K562 (cell line): ENCODE data around the gene ITPR3. TPM values are rescaled to one million over a fixed set of nuclear protein-coding genes. Genes with fewer than 3 reads are reported as not detected.
A peak's percentile ranks its signal among the peaks of the same experiment; 100 is the strongest.

Experiments used
- ATAC-seq: fragments of 200-7000 bp; cut with Tn5 transposase; 3 replicates; pipeline ENCODE4 v1.9.1; 2020; ENCODE audit warnings: moderate library complexity
- BruUV-seq: library from RNA; stranded (reverse); fragments of 400-500 nt; replicated peaks from 2 replicates; lab custom pipeline; 2021; lab: Mats Ljungman, UMichigan
- CTCF ChIA-PET: fragments of 300-600 bp; formaldehyde crosslinking; extraction: SDS; loops from one replicate; lab custom pipeline; 2021; ENCODE audit warnings: low intra/inter-chr PET ratio; lab: Yijun Ruan, JAX
- POLR2A ChIA-PET: fragments of 300-600, 350-650 bp; sonication (Branson Sonifier 250); formaldehyde crosslinking; extraction: SDS; loops from one replicate; lab custom pipeline; 2021; ENCODE audit warnings: antibody characterized with exemption, inconsistent platforms; lab: Yijun Ruan, JAX
- DNase-seq, 4 experiments: peaks; one replicate each; pipeline versions ENCODE4 v3.0.0 to v3.0.0-alpha.2; 2011 to 2018; ENCODE audit warnings: low spot score in 3 of 4, mixed read lengths in 3 of 4; ENCODE audit errors: extremely low read depth in 1 of 4
- FAIRE-seq: peaks from 2 replicates; lab custom pipeline; 2011; peaks lifted over from hg19 to GRCh38; lab: Jason Lieb, UNC
- H2AFZ ChIP-seq: 2 replicates; pipeline ENCODE4 v1.6.0; 2011; ENCODE audit warnings: low read depth, low read length, control low read depth, inconsistent platforms
- H3K27ac ChIP-seq: fragments of 200-600 bp; 3 replicates; pipeline ENCODE4 v1.8.0; 2011; ENCODE audit warnings: low read depth, mild to moderate bottlenecking, control low read depth, inconsistent platforms, low read length, moderate library complexity, mixed read lengths; ENCODE audit errors: extremely low read depth
- H3K27me3 ChIP-seq, 2 experiments: fragments of 300-600 bp in 1 of 2; 2 replicates in 1 of 2; 3 replicates in 1 of 2; pipeline versions ENCODE4 v1.6.0 to v1.8.0; 2011; ENCODE audit warnings: inconsistent platforms in 2 of 2, low read length in 2 of 2, mild to moderate bottlenecking in 1 of 2, mixed read lengths in 1 of 2, moderate library complexity in 1 of 2; ENCODE audit not compliant: control insufficient read depth in 2 of 2, insufficient read depth in 2 of 2
- H3K36me3 ChIP-seq: fragments of 300-600 bp; 3 replicates; pipeline ENCODE4 v1.8.0; 2011; ENCODE audit warnings: mild to moderate bottlenecking, low read length, inconsistent platforms; ENCODE audit not compliant: control insufficient read depth, insufficient read depth
- H3K4me1 ChIP-seq, 2 experiments: fragments of 200-600 bp in 1 of 2; replicated peaks in 1 of 2; 2 replicates in 1 of 2; 3 replicates in 1 of 2; pipeline versions ENCODE4 v1.5.1 to v1.8.0; 2011; ENCODE audit warnings: inconsistent platforms in 2 of 2, low read length in 2 of 2, mild to moderate bottlenecking in 1 of 2, mixed read lengths in 1 of 2, moderate library complexity in 1 of 2; ENCODE audit not compliant: control insufficient read depth in 2 of 2, insufficient read depth in 2 of 2
- H3K4me2 ChIP-seq: 2 replicates; pipeline ENCODE4 v1.6.1; 2011; ENCODE audit warnings: low read length, control low read depth, inconsistent platforms, mixed read lengths; ENCODE audit not compliant: insufficient read depth
- H3K4me3 ChIP-seq: fragments of 200-600 bp; sonication (generic), shearing (Covaris generic); 2 replicates; pipeline ENCODE4 v1.5.1; 2016; ENCODE audit warnings: control low read depth, inconsistent platforms
- H3K79me2 ChIP-seq: fragments of 200-600 bp; 3 replicates; pipeline ENCODE4 v1.8.0; 2011; ENCODE audit warnings: low read length, inconsistent platforms; ENCODE audit not compliant: control insufficient read depth, insufficient read depth
- H3K9ac ChIP-seq, 2 experiments: 2 replicates each; pipeline versions ENCODE4 v1.6.0 to v1.6.1; 2011; ENCODE audit warnings: low read depth in 2 of 2, low read length in 2 of 2, control low read depth in 1 of 2, inconsistent platforms in 1 of 2, mild to moderate bottlenecking in 1 of 2, mixed read lengths in 1 of 2; ENCODE audit not compliant: insufficient read depth in 1 of 2
- H3K9me1 ChIP-seq: one replicate; pipeline ENCODE4 v1.6.0; 2011; ENCODE audit warnings: inconsistent platforms, mild to moderate bottlenecking, low read length, moderate library complexity; ENCODE audit not compliant: control insufficient read depth, insufficient read depth
- H3K9me3 ChIP-seq: replicated peaks from 2 replicates; pipeline ENCODE4 v1.5.1; 2011; ENCODE audit warnings: low read depth, low read length, inconsistent platforms; ENCODE audit not compliant: control insufficient read depth, insufficient read depth
- H4K20me1 ChIP-seq: replicated peaks from 2 replicates; pipeline ENCODE4 v1.6.1; 2011; ENCODE audit warnings: low read length, inconsistent platforms, mixed read lengths; ENCODE audit not compliant: control insufficient read depth, insufficient read depth
- FOSL1 ChIP-seq: fragments of 200-800 bp; sonication (Bioruptor generic); conservative IDR thresholded peaks from 2 replicates; pipeline ENCODE4 v1.6.1; 2016; ENCODE audit warnings: missing genetic modification characterization, missing compliant biosample characterization
- TFAM ChIP-seq: fragments of 250-450 bp; sonication (Bioruptor Pico); conservative IDR thresholded peaks from 2 replicates; pipeline ENCODE4 v1.5.0; 2021; ENCODE audit warnings: mild to moderate bottlenecking, moderate library complexity
- ZNF766 ChIP-seq: fragments of 200-800 bp; sonication (Bioruptor generic); conservative IDR thresholded peaks from 2 replicates; pipeline ENCODE4 v1.6.1; 2016; ENCODE audit warnings: missing genetic modification characterization, missing compliant biosample characterization
- WGBS: fragments of 100-300 bp; shearing (Covaris generic); methylation state at CpG from one replicate; pipeline ENCODE4 v1.1.6; 2016; ENCODE audit warnings: low coverage, mixed read lengths; ENCODE audit not compliant: insufficient coverage; ENCODE audit errors: missing lambda C conversion rate; 5-methylcytosine and 5-hydroxymethylcytosine counted together
- in situ Hi-C: fragments of 300-500 bp; cut with MboI; formaldehyde crosslinking; loops from 4 replicates; pipeline ENCODE4 v1.15.0; 2018; ENCODE audit warnings: inconsistent platforms, mixed read lengths
- intact Hi-C: fragments of 100-400 bp; cut with micrococcal nuclease; formaldehyde crosslinking; loops from 2 replicates; pipeline ENCODE4 v1.14.2; 2022
- polyA plus RNA-seq, 8 experiments: library from polyadenylated mRNA; depleted of rRNA in 4 of 8; stranded (reverse) in 5 of 8; unstranded in 3 of 8; fragments of >200 nt; fragmentation: Nextera tagmentation in 2 of 8; fragmentation: Illumina TruSeq in 1 of 8; extraction: Ambion mirVana in 2 of 8; extraction: Trizol in 1 of 8; gene quantifications; 2 replicates each; pipeline versions ENCODE4 v1.2.1 to v1.2.3, GENCODE V29; 2011 to 2014; ENCODE audit warnings: inconsistent platforms in 1 of 8, missing spikeins in 1 of 8
- total RNA-seq, 7 experiments: library from RNA; depleted of rRNA in 6 of 7; stranded (reverse); fragments of >200 nt in 6 of 7; fragmentation: Illumina TruSeq in 2 of 7; extraction: Trizol in 2 of 7; gene quantifications; 2 replicates each; pipeline versions ENCODE4 v1.2.1 to v1.2.3, GENCODE V29; 2011 to 2021; ENCODE audit warnings: low replicate concordance in 1 of 7
- TF ChIP-seq, protein P1 (sequence below): fragments of 250-450 bp; sonication (Bioruptor Pico); IDR thresholded peaks from 2 replicates; pipeline ENCODE4 v1.5.0; 2021
- TF ChIP-seq, protein P2 (sequence below): fragments of 450-650 bp; IDR thresholded peaks from 2 replicates; pipeline ENCODE4 v1.6.1; 2018; ENCODE audit not compliant: partially characterized antibody

The ITPR3 gene
- total and polyA plus RNA-seq, 9 of the 15 experiments (the other 6 are each of a cell fraction or from before 2014, with no cell fraction given), result 0.39 to 35.7 (median 13.2) TPM

DNA sequence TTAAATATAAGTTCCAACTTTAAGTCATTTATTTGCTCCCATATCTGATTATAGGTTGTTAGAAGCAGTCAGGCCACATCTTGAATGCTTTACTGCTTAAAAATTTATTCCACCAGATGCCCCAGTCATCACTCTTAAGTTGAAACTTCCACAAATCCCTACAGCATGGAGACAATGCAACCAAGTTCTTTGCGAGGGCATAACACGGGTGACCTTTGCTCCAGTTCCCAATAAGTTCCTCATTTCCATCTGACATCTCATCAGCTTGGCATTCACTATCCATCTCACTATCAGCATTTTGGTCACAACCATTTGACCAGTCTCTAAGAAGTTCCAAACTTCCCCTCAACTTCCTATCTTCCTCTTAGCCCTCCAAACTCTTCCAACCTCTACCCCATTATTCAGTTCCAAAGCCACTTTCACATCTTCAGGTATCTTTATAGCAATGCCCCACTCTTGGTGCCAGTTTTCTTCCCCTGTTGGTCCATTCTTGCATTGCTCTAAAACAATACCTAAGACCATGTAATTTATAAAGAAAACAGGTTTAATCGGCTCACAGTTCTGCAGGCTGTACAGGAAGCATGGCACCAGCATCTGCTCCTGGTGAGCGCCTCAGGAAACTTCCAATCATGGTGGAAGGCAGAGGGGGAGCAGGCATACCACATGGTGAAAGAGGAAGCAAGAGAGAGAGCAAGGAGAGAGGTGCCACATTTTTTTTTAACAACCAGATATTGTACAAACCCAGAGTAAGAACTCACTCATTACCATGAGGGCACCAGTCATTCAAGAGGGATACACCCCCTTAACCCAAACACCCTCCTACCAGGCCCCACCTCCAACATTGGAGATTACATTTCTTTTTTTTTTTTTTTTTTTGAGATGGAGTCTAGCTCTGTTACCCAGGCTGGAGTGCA, 15.9 kb upstream of the ITPR3 start:
- Histone ChIP-seq H3K4me3 (no peak overlapping the region), H2AFZ (no peak overlapping the region), H3K27me3 (peaks cover 12 to 23% of the 10 kb centered on the region in 2 experiments), H3K4me2 (no peak overlapping the region), H3K9me1 (no peaks in the 10 kb centered on the region), H3K9me3 (no peaks in the 10 kb centered on the region), H3K36me3 (no peaks in the 10 kb centered on the region), H3K9ac (no peak overlapping the region), H3K27ac (no peak overlapping the region), H3K79me2 (no peaks in the 10 kb centered on the region), H4K20me1 (no peaks in the 10 kb centered on the region), H3K4me1 (peaks cover 13% of the 10 kb centered on the region in 2 experiments; a peak in 3 of 5 replicates)
- no peak for FAIRE-seq
- intact Hi-C loops, result no loop called here
- no TSS peak for BruUV-seq
- ChIA-PET POLR2A (interaction anchor here (0.7 to 1.6 kb wide), 2 partner anchors 9 to 17 kb away, joined by 3 to 5 read pairs; no protein-coding TSS in a partner anchor), CTCF (no interaction called here)
- no peak for DNase-seq
- ATAC-seq, result no peak
- in situ Hi-C loops, result no loop called here
- TF ChIP-seq, protein P1, sequence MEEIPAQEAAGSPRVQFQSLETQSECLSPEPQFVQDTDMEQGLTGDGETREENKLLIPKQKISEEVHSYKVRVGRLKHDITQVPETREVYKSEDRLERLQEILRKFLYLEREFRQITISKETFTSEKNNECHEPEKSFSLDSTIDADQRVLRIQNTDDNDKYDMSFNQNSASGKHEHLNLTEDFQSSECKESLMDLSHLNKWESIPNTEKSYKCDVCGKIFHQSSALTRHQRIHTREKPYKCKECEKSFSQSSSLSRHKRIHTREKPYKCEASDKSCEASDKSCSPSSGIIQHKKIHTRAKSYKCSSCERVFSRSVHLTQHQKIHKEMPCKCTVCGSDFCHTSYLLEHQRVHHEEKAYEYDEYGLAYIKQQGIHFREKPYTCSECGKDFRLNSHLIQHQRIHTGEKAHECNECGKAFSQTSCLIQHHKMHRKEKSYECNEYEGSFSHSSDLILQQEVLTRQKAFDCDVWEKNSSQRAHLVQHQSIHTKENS (CRISPR knock-in tag), result no peak
- TF ChIP-seq TFAM (CRISPR knock-in tag), result no peak
- TF ChIP-seq, protein P2, sequence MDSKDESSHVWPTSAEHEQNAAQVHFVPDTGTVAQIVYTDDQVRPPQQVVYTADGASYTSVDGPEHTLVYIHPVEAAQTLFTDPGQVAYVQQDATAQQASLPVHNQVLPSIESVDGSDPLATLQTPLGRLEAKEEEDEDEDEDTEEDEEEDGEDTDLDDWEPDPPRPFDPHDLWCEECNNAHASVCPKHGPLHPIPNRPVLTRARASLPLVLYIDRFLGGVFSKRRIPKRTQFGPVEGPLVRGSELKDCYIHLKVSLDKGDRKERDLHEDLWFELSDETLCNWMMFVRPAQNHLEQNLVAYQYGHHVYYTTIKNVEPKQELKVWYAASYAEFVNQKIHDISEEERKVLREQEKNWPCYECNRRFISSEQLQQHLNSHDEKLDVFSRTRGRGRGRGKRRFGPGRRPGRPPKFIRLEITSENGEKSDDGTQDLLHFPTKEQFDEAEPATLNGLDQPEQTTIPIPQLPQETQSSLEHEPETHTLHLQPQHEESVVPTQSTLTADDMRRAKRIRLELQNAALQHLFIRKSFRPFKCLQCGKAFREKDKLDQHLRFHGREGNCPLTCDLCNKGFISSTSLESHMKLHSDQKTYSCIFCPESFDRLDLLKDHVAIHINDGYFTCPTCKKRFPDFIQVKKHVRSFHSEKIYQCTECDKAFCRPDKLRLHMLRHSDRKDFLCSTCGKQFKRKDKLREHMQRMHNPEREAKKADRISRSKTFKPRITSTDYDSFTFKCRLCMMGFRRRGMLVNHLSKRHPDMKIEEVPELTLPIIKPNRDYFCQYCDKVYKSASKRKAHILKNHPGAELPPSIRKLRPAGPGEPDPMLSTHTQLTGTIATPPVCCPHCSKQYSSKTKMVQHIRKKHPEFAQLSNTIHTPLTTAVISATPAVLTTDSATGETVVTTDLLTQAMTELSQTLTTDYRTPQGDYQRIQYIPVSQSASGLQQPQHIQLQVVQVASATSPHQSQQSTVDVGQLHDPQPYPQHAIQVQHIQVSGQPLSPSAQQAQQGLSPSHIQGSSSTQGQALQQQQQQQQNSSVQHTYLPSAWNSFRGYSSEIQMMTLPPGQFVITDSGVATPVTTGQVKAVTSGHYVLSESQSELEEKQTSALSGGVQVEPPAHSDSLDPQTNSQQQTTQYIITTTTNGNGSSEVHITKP, result peak; percentile 73
- TF ChIP-seq FOSL1 (tag), result peak; percentile 50
- TF ChIP-seq ZNF766 (CRISPR knock-in tag), result peak; percentile 93
- WGBS, result 13% methylated on average over 4 of the region's 4 CpGs
